Measurements from ENCODE around the gene ERN1. TPM values are rescaled to one million over a fixed set of nuclear protein-coding genes. Genes with fewer than 3 reads are reported as not detected.
A peak's percentile ranks its signal among the peaks of the same experiment; 100 is the strongest.

The ERN1 gene
- total RNA-seq, 4 donors from 2014 or later = 9.5 to 20.2 (median 12.8) TPM

GRCh38 chr17:64003526-64004121, 126.3 kb downstream of the ERN1 start:
- intact Hi-C loops (cut with DNase I) = no loop called here
- 85 to 91% methylated on average over 10 to 13 of the region's 13 CpGs for WGBS, 2 donors
- Histone ChIP-seq H3K9me3 (no peaks in the 10 kb centered on the region), H3K4me3 (replicated peaks in 1 of 3) (no peak overlapping the region), H3K36me3 (no peaks in the 10 kb centered on the region), H3K4me1 (peaks cover 21 to 57% of the 10 kb centered on the region in 2 donors), H3K27me3 (no peaks in the 10 kb centered on the region), H3K27ac (no peak overlapping the region)
- DNase-seq = no peak
- TF ChIP-seq POLR2A (IDR thresholded peaks at IDR 0.05) (no peak), CTCF (IDR thresholded peaks at IDR 0.05) (no peak)

- no peak for TF ChIP-seq CTCF (IDR thresholded peaks at IDR 0.05)
- TF ChIP-seq POLR2A (IDR thresholded peaks at IDR 0.05) = no peak
- no peak overlapping the region for H3K4me3 ChIP-seq (replicated peaks in 1 of 3)
- WGBS, 2 donors = 87 to 90% methylated on average over 11 to 16 of the region's 22 CpGs
- no peaks in the 10 kb centered on the region for H3K9me3 ChIP-seq
- DNase-seq = no peak
- peaks cover 27 to 59% of the 10 kb centered on the region in 2 donors for H3K4me1 ChIP-seq
- H3K27ac ChIP-seq = peak overlapping the region; percentile 48 to 85 (median 60)
- intact Hi-C loops (cut with DNase I) = no loop called here
- no peaks in the 10 kb centered on the region for H3K36me3 ChIP-seq
- H3K27me3 ChIP-seq = no peaks in the 10 kb centered on the region
These were observed 127.1 kb downstream of the ERN1 start for GRCh38 chr17:64002658-64003525.

DNA sequence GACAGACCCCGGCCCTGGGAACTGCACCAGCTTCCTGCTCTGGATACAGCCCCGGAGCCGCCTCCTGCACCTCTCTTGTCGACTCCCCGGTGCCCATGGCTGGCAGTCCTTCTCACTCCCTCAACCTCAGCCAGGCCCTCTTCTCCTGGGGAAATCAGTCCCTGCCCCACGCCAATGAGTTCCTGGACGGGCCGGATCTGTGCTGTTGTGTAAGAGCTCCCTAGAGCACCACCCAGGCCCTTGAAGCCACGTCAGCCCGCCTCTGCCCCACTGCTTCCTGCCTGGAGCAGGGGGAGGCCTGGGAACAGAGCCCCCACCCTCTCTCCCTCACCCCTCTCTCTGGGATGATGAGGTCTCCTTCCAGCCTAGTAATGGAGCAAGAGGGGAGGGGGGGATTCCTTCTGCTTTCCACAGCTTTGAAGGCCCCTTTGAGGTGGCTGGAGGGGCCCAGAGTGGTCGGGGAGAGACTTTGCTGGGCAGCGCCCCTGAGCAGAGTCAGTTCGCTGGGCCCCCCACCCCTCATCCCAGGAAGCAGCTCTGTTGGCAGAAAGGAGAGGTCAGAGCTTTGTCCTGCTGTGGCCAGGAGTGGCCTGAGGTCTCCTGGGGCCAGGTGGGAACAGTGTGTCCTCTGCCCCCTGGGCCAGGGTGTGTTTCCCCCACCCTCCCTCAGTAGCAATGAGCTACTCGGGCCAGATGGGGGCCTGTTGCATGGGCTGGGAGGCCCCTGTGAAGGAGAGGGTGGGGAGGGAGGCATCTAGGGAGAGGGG, 128.0 kb downstream of the ERN1 start:
- H3K4me1 ChIP-seq = peaks cover 32 to 56% of the 10 kb centered on the region in 2 donors
- peak in 1 of 2 donors; percentile 79 for DNase-seq

GRCh38 chr17:64001091-64001579, 128.8 kb downstream of the ERN1 start:
- intact Hi-C loops (cut with DNase I) = no loop called here
- 90 to 92% methylated on average over 5 to 6 of the region's 7 CpGs for WGBS, 2 donors
- H3K36me3 ChIP-seq = no peaks in the 10 kb centered on the region
- TF ChIP-seq POLR2A (IDR thresholded peaks at IDR 0.05) (no peak), CTCF (IDR thresholded peaks at IDR 0.05) (no peak)
- H3K4me1 ChIP-seq = peaks cover 26 to 51% of the 10 kb centered on the region in 2 donors
- H3K27ac ChIP-seq = peak overlapping the region; percentile 48 to 85 (median 61)
- H3K9me3 ChIP-seq = no peaks in the 10 kb centered on the region
- DNase-seq = no peak
- no peaks in the 10 kb centered on the region for H3K27me3 ChIP-seq
- no peak overlapping the region for H3K4me3 ChIP-seq (replicated peaks in 1 of 3)

More for the DNA sequence above, 128.0 kb downstream of the ERN1 start:
- intact Hi-C loops (cut with DNase I) = no loop called here
- Histone ChIP-seq H3K9me3 (no peaks in the 10 kb centered on the region), H3K27ac (peak overlapping the region; percentile 48 to 85 (median 61)), H3K36me3 (no peaks in the 10 kb centered on the region), H3K27me3 (no peaks in the 10 kb centered on the region), H3K4me3 (replicated peaks in 1 of 3) (no peak overlapping the region)
- TF ChIP-seq CTCF (IDR thresholded peaks at IDR 0.05) (no peak), POLR2A (IDR thresholded peaks at IDR 0.05) (no peak)
- 50 to 79% methylated on average over 10 to 12 of the region's 14 CpGs for WGBS, 2 donors
